CD4-positive, alpha-beta T cell treated with Interleukin-6 for 4 hours (primary cell): ENCODE results near the gene TSNAXIP1.
"Not testable (repeated sequence)": the region's sequence is repeated elsewhere in the genome, so short reads cannot be mapped to it uniquely, and the experiment has no call there.

ENCODE experiments used
- DNase-seq: peaks from one replicate; pipeline ENCODE4 v3.0.0-alpha.2; 2020; ENCODE audit warnings: mixed read lengths

Gene TSNAXIP1

DNA sequence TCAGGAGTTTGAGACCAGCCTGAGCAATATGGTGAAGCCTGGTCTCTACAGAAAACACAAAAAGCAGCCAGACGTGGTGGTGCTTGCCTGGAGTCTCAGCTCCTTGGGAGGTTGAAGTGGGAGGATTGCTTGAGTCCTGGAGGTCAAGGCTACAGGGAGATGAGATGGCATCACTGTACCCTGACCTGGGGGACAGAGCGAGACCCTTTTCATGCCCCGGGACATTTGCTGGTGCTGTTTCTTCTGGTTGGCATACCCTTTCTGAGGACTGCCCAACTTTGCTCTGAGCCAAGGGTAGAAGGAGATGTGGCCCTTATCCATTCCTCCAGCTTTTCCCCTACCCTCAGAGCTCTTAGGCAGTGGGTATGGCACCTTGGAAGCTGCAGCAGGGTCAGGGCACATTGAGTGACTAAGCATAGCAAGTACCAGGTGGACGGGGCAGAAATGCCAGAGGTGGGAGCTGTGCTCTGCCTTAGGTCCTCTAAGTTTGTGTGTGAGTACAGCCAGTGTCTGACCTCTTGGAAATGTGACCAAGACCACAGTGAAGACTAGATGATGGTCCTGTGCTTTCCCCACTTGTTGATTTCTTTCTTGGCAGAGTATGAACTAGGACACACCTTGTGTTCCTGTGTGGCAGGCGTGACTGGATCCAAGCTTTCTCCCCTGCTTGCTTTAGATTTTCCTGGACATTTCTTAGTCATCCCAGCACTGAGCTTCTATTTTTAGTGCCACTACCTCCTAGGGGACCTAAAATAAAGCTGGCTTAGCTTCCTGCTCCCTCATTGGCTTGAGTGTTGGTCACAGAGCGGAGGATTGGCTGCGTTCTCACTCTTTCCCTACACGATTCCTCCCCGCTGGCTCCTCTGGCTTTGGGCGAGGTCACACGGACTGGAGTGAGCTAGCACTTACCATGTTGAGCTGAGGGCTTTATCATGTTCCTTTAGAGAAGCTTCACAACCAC is 56.2 kb downstream of the TSNAXIP1 start:
- no peak for DNase-seq

- not testable (repeated sequence) for DNase-seq
Observed at GRCh38 chr16:67864044-67864443, 57.4 kb downstream of the TSNAXIP1 start.

DNA sequence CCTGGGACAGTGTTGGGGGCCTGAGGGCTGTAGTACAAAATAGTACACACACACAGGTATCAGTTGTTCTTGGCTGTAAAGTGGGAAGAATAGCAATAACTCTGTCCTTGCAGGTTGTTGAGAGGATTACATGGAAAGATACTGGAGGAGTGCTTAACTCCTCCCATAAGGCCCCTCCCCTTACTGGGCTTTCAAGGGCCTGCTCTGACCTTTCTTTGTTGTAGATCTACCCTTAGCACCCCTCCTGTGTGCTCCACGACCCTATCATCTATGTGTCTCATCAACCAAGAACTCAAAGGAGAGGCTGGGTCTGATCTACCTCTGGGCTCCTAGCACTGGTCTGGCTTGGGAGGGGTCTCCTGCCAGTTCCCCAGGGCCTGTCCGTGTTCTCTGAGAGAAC is 57.9 kb downstream of the TSNAXIP1 start:
- no peak for DNase-seq

DNA sequence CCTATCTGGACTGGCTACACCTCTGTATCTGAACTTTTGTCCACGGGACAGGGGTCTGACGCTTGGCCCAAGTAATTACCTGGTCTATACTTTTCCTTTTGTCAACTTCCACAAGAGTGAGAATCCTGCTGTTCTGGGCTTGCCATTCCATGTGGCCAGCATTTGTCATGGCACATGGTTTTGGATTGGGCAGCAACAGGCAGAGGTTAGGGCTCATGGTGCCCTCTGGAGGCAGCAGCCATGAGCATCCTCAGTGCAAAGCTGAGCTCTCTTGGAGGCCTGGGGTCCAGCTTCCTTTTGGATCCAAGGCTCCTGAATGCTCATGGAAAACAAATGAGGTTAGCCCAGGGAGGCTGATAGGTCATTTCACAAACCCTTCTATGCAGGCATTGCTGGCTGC is 58.6 kb downstream of the TSNAXIP1 start:
- DNase-seq: peak; percentile 36

DNA sequence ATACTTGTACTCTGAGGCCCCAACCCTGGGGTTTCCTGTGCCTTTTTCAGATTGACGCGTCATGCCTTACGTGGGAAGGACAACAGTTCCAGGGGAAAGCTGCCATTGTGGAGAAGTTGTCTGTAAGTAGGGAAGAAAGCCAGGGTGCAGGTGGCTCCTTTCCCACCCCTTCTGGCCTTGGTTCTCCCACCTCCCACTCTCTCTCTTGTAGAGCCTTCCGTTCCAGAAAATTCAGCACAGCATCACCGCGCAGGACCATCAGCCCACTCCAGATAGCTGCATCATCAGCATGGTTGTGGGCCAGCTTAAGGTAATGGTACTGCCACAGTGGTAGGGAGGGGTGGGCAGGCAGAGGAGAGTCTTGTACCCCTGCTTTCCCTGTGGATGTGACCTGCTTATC is 61.6 kb downstream of the TSNAXIP1 start:
- no peak for DNase-seq

DNA sequence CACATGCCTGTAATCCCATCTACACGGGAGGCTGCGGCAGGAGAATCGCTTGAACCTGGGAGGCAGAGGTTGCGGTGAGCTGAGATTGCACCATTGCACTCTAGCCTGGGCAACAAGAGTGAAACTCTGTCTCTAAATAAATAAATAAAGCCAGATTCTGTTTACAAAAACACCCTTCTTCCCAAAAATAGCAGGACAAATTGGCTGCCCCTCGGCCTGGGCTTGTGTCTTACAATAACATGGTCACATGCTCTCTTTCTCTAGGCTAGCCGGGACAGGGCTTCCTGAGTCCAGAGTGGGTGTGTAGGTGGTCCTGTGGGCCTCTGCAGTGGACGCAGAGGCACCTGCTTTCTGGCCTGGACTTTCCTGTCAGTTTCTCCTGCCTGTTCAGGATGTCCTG is 63.0 kb downstream of the TSNAXIP1 start:
- no peak for DNase-seq

DNA sequence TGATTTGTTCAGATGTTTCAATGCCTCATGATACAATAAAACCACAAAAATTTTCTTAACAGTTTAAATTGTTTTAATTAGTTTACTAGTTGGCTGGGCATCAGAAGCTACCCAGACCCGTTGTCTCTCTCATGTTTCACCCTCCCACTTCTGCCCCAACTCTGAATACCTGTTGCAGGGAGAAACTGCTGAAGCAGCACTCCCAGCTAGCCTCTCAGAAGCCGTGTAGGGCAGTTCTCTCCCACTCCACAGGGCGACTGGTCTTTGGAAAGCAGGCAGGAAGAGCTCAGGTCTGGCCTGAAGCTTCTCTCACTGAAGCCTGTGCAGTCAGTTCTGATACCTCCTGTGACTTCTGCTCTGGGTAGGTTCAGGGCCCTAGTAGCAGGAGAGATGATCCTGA is 64.6 kb downstream of the TSNAXIP1 start:
- no peak for DNase-seq

DNA sequence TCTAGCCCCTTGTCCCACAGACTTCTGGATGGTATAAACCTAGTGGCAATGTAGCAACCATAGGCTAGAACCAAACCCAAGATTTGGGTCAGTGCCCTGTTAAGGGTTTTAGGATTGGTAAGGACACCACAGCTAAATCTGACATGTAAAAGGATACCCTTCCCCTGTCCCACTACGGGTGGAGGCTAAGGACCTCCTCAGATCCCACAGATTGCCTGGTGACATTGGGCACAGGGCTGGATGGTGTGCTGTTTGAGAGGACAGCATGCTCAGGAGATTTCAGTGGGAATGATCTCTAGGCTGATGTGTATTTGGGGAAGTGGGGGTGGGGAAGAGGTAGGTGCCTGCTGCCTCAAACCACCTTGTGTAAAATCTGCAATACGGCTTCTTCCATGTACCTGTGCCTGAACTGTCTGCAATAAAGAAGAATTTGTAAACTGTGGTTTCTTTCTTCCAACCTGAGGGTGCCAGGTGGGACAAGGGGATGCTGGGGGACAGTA is 65.5 kb downstream of the TSNAXIP1 start:
- no peak for DNase-seq

DNA sequence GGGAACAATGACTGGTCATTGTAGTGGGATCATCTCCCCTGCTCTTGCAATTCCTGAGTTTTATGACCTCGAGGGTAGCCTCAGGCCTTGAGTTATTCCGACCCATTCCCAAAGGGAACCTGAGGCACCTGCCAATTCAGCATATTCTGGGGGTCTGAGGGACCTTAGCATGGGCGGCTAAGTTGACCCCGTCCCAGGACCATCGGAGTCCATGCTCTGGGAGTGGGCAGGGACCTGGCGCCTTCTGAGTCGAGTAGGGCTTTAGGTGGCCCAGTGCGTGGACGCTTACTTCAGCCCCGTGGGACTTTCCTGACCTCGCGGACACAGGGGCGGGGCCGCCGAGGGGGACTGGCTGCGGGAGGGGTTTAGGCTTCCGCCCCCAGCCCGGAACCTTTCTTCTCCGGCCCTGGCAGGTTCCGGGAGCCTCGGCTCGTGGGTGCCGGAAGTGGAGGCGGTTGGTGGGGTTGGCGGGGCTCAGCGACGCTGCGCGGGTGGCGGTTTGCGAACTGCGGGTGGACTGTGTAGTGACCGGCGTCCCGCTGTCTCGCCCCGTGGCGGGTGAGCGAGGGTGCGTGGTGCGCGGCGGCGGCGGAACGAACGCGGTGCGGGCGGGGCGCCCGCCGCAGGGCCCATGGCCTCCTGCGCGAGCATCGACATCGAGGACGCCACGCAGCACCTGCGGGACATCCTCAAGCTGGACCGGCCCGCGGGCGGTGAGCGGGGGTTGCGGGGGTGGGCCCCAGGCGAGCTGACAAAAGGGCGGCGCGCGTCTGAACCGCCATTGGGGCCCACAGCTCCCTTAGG is 66.1 kb downstream of the TSNAXIP1 start, which contains the start of gene EDC4:
Gene EDC4, plus strand, starts transcription at position 422 of the 804 bp plus-strand sequence. Its CDS starts 210 bp downstream, at position 632.
- peak; percentile 86 for DNase-seq

DNA sequence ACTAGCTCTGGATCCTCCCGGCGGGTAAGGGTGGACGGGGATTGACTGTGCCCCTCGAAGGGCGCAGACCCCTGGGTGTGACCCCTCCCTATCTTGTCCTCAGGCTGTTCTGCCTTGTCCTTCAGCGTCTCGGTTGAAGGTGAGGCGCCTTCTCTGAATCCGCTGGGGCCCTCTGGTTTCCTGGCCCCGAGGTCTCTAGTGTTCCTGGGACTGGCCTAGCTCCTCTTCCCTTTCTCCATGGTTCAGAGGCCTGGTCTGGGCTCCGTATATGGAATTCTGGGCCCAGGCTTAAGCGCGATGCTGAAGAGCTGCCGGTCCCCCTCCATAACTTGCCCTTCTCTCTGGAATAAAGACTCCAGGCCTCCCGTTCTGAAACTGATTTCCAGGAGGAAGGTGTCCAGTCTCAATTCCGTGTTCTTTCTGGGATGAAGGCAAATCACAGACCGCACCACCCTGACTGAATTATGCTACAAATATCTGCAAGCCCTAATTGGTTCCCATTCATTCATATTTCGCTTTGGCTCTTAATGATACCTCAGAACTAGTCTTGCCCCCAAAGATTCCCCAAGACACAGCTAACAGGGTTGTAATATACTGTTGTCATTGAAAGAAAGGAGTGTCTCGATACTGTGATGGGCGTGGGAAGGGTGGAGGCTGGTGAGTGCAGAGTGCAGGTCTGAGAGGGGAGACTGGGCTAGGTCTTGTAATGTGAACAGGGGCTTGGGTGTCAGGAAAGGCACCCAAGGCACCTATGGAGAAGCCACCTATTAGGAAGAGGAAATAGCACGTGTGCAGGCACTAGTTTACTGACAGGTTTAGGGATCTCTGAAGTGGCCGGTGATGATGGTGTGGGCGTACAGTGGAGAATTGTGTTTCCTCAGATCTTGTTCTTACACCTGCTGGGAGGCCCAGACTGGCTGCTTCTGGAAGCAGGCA is 67.0 kb downstream of the TSNAXIP1 start:
- DNase-seq: no peak

DNA sequence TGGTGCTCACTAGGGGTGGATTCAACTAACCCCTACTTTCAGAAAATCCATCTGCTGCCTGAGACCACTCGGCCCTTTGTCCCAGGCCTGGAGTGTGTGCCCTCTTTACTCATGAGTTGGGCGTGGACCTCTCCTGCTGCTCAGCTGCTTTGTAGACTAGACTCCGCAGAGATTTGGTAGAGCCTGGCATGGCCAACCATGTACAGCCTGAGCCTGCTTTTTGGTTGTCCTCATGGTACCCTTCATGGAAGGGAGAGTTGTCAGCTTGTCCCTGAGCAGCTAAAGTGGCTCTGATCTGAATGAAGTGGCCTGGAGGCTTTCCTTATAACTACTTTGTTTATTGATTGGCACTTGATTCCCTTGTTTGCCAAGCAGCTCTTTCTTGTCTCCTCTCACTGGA is 67.7 kb downstream of the TSNAXIP1 start:
- DNase-seq: no peak

- no peak for DNase-seq
Observed at GRCh38 chr16:67877064-67877463, 70.4 kb downstream of the TSNAXIP1 start.
